Measurements from ENCODE around the gene GPC3. TPM values are rescaled to one million over a fixed set of nuclear protein-coding genes. Genes with fewer than 3 reads are reported as not detected.
"Not testable (repeated sequence)": the region's sequence is repeated elsewhere in the genome, so short reads cannot be mapped to it uniquely, and the experiment has no call there.

The GPC3 gene
- total RNA-seq, 2 donors from 2014 or later: 16.9 to 22.7 TPM

- H3K4me1 ChIP-seq: no peaks in the 10 kb centered on the region
- no peak overlapping the region for H3K27ac ChIP-seq
- H3K36me3 ChIP-seq (replicated peaks in 1 of 2; ENCODE audit: insufficient read depth in 1 of 2, low read depth in 2 of 2): no peaks in the 10 kb centered on the region
- H3K9me3 ChIP-seq: no peaks in the 10 kb centered on the region
- no peaks in the 10 kb centered on the region for H3K27me3 ChIP-seq
- DNase-seq: no peak
- intact Hi-C loops (cut with DNase I): no loop called here
- 80 to 95% methylated on average over 1 of the region's 1 CpG for WGBS, 2 donors
- H3K4me3 ChIP-seq: no peak overlapping the region
- no peak for TF ChIP-seq POLR2A (IDR thresholded peaks at IDR 0.05)
- TF ChIP-seq CTCF (IDR thresholded peaks at IDR 0.05): no peak
- ATAC-seq: no peak
Observed at GRCh38 chrX:133633950-133634349, 351.4 kb downstream of the GPC3 start.

- TF ChIP-seq POLR2A (IDR thresholded peaks at IDR 0.05): no peak
- TF ChIP-seq CTCF (IDR thresholded peaks at IDR 0.05): no peak
- ATAC-seq: no peak
- Histone ChIP-seq H3K4me1 (no peaks in the 10 kb centered on the region), H3K9me3 (no peaks in the 10 kb centered on the region), H3K36me3 (replicated peaks in 1 of 2; ENCODE audit: insufficient read depth in 1 of 2, low read depth in 2 of 2) (no peaks in the 10 kb centered on the region), H3K4me3 (no peak overlapping the region), H3K27ac (no peak overlapping the region), H3K27me3 (no peaks in the 10 kb centered on the region)
- no peak for DNase-seq
- intact Hi-C loops (cut with DNase I): no loop called here
Observed at GRCh38 chrX:133633162-133633561, 352.2 kb downstream of the GPC3 start.

- TF ChIP-seq CTCF (IDR thresholded peaks at IDR 0.05): no peak
- TF ChIP-seq POLR2A (IDR thresholded peaks at IDR 0.05): no peak
- ATAC-seq (no peak), DNase-seq (no peak)
- H3K27me3 ChIP-seq: no peaks in the 10 kb centered on the region
- H3K4me3 ChIP-seq: no peak overlapping the region
- 39 to 60% methylated on average over 4 of the region's 4 CpGs for WGBS, 2 donors
- H3K4me1 ChIP-seq: no peaks in the 10 kb centered on the region
- no peaks in the 10 kb centered on the region for H3K36me3 ChIP-seq (replicated peaks in 1 of 2; ENCODE audit: insufficient read depth in 1 of 2, low read depth in 2 of 2)
- H3K27ac ChIP-seq: no peak overlapping the region
- no peaks in the 10 kb centered on the region for H3K9me3 ChIP-seq
- intact Hi-C loops (cut with DNase I): no loop called here
Observed at GRCh38 chrX:133630362-133630761, 355.0 kb downstream of the GPC3 start.

- H3K9me3 ChIP-seq: no peaks in the 10 kb centered on the region
- no peak for ATAC-seq
- no peaks in the 10 kb centered on the region for H3K36me3 ChIP-seq (replicated peaks in 1 of 2; ENCODE audit: insufficient read depth in 1 of 2, low read depth in 2 of 2)
Observed at GRCh38 chrX:133627673-133628072, 357.7 kb downstream of the GPC3 start.

GRCh38 chrX:133621384-133621783 is 364.0 kb downstream of the GPC3 start:
- H3K4me3 ChIP-seq; H3K9me3 ChIP-seq; H3K36me3 ChIP-seq (replicated peaks in 1 of 2; ENCODE audit: insufficient read depth in 1 of 2, low read depth in 2 of 2); H3K27ac ChIP-seq; intact Hi-C loops (cut with DNase I); H3K4me1 ChIP-seq; ATAC-seq; H3K27me3 ChIP-seq; DNase-seq: not testable (repeated sequence)
- 92 to 94% methylated on average over 2 to 8 of the region's 10 CpGs for whole genome bisulfite sequencing, 2 donors

More at GRCh38 chrX:133627673-133628072, 357.7 kb downstream of the GPC3 start:
- H3K4me3 ChIP-seq: no peak overlapping the region
- H3K4me1 ChIP-seq: no peaks in the 10 kb centered on the region
- intact Hi-C loops (cut with DNase I): no loop called here
- no peak overlapping the region for H3K27ac ChIP-seq
- no peak for DNase-seq
- TF ChIP-seq CTCF (IDR thresholded peaks at IDR 0.05) (no peak), POLR2A (IDR thresholded peaks at IDR 0.05) (no peak)
- H3K27me3 ChIP-seq: no peaks in the 10 kb centered on the region
- WGBS, 2 donors: 85 to 88% methylated on average over 4 of the region's 4 CpGs
